GM23248 (cell line): ENCODE results near the gene SLC44A2.

Source experiments
- EZH2 ChIP-seq: fragments of 200-600 bp; sonication (generic); IDR thresholded peaks from 2 replicates; pipeline ENCODE4 v1.6.1; 2018; ENCODE audit warnings: antibody characterized with exemption, mild to moderate bottlenecking; ENCODE audit not compliant: insufficient read depth, poor library complexity, severe bottlenecking
- EZH2phosphoT487 ChIP-seq: fragments of 200-600 bp; sonication (generic); IDR thresholded peaks from 2 replicates; pipeline ENCODE4 v1.6.1; 2018; ENCODE audit warnings: antibody characterized with exemption, moderate library complexity, mild to moderate bottlenecking, low read depth; ENCODE audit not compliant: insufficient read depth

DNA sequence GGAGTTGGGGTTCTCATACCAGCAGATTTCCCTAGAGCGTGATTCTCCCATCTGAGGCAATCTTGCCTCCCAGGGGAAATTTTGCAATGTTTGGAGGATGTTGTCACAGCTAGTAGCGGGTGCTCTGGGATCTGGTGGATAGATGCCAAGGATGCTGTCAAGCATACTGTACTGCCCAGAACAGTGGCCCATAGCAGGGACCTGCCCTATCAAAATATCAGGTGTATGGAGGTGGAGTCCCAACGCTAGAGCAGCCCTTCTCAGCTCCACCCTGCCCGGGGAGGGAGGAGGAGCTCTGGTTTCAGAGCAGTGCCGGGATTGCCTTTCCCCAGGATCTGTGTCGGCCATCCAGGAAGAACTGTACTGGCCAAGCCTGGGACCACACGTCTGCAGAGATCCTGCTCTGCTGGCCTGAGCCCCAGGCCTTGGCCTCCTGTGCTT is 65.0 kb downstream of the SLC44A2 start:
- TF ChIP-seq EZH2phosphoT487 (no peak), EZH2 (no peak)
